H9 (cell line): ENCODE data around the gene TRHDE. TPM values are rescaled to one million over a fixed set of nuclear protein-coding genes. Genes with fewer than 3 reads are reported as not detected.

Experiments used
- DNase-seq: peaks from one replicate; pipeline ENCODE4 v3.0.0-alpha.2; 2017
- H2AFZ ChIP-seq: one replicate; pipeline ENCODE4 v1.6.1; 2013; ENCODE audit warnings: mild to moderate bottlenecking, low read length, control low read depth, moderate library complexity
- H2AK5ac ChIP-seq: 2 replicates; pipeline ENCODE4 v1.6.1; 2013; ENCODE audit warnings: low read length, control low read depth, mixed read lengths; ENCODE audit not compliant: insufficient read length
- H2BK120ac ChIP-seq: one replicate; pipeline ENCODE4 v1.6.1; 2013; ENCODE audit warnings: low read depth, mild to moderate bottlenecking, low read length, control low read depth, inconsistent platforms; ENCODE audit not compliant: poor library complexity, severe bottlenecking
- H2BK12ac ChIP-seq: 2 replicates; pipeline ENCODE4 v1.6.1; 2013; ENCODE audit warnings: low read length, control low read depth, mixed read lengths, low read depth; ENCODE audit not compliant: insufficient read length
- H2BK15ac ChIP-seq: 2 replicates; pipeline ENCODE4 v1.6.1; 2013; ENCODE audit warnings: low read depth, low read length, control low read depth
- H2BK20ac ChIP-seq: one replicate; pipeline ENCODE4 v1.6.1; 2013; ENCODE audit warnings: low read depth, mild to moderate bottlenecking, low read length, control low read depth, inconsistent platforms; ENCODE audit not compliant: poor library complexity, severe bottlenecking
- H2BK5ac ChIP-seq: 2 replicates; pipeline ENCODE4 v1.6.1; 2013; ENCODE audit warnings: low read length, control low read depth, mixed read lengths; ENCODE audit not compliant: insufficient read length
- H3K14ac ChIP-seq: 2 replicates; pipeline ENCODE4 v1.6.1; 2013; ENCODE audit warnings: low read length, control low read depth; ENCODE audit not compliant: insufficient read depth
- H3K18ac ChIP-seq: 2 replicates; pipeline ENCODE4 v1.6.1; 2013; ENCODE audit warnings: low read depth, mild to moderate bottlenecking, mixed read lengths, low read length, control low read depth; ENCODE audit not compliant: insufficient read length
- H3K23ac ChIP-seq: 2 replicates; pipeline ENCODE4 v1.6.1; 2013; ENCODE audit warnings: low read length, control low read depth, mixed read lengths, low read depth; ENCODE audit not compliant: insufficient read length
- H3K23me2 ChIP-seq: 2 replicates; pipeline ENCODE4 v1.6.1; 2013; ENCODE audit warnings: low read depth, mild to moderate bottlenecking, mixed read lengths, low read length, control low read depth; ENCODE audit not compliant: insufficient read length, poor library complexity, severe bottlenecking
- H3K27ac ChIP-seq: 2 replicates; pipeline ENCODE4 v1.5.1; 2013; ENCODE audit warnings: low read length, control low read depth, mixed read lengths, low read depth; ENCODE audit not compliant: insufficient read length
- H3K27me3 ChIP-seq: 2 replicates; pipeline ENCODE4 v1.6.1; 2013; ENCODE audit warnings: low read length, control low read depth, inconsistent platforms; ENCODE audit not compliant: insufficient read depth
- H3K4ac ChIP-seq: 2 replicates; pipeline ENCODE4 v1.6.1; 2013; ENCODE audit warnings: low read depth, mild to moderate bottlenecking, control low read depth, inconsistent platforms, low read length, moderate library complexity
- H3K4me1 ChIP-seq: 2 replicates; pipeline ENCODE4 v1.6.1; 2013; ENCODE audit warnings: low read length, control low read depth, inconsistent platforms; ENCODE audit not compliant: insufficient read depth
- H3K4me2 ChIP-seq: 2 replicates; pipeline ENCODE4 v1.6.1; 2013; ENCODE audit warnings: low read length, control low read depth, mixed read lengths; ENCODE audit not compliant: insufficient read length, insufficient read depth
- H3K56ac ChIP-seq: 2 replicates; pipeline ENCODE4 v1.6.1; 2013; ENCODE audit warnings: low read depth, mild to moderate bottlenecking, mixed read lengths, low read length, control low read depth; ENCODE audit not compliant: insufficient read length
- H3K79me1 ChIP-seq: 2 replicates; pipeline ENCODE4 v1.6.1; 2013; ENCODE audit warnings: low read depth, mild to moderate bottlenecking, moderate library complexity, low read length, control low read depth, inconsistent platforms; ENCODE audit not compliant: insufficient read depth, poor library complexity, severe bottlenecking
- H3K79me2 ChIP-seq: 2 replicates; pipeline ENCODE4 v1.6.1; 2013; ENCODE audit warnings: low read length, control low read depth, inconsistent platforms; ENCODE audit not compliant: insufficient read depth
- H3K9ac ChIP-seq: 2 replicates; pipeline ENCODE4 v1.6.1; 2013; ENCODE audit warnings: low read length, control low read depth, mixed read lengths; ENCODE audit not compliant: insufficient read length; ENCODE audit errors: extremely low read depth
- H3K9me3 ChIP-seq: one replicate; pipeline ENCODE4 v1.6.1; 2013; ENCODE audit warnings: low read depth, low read length, inconsistent platforms; ENCODE audit not compliant: control insufficient read depth
- H3T11ph ChIP-seq: one replicate; pipeline ENCODE4 v1.6.1; 2013; ENCODE audit warnings: mild to moderate bottlenecking, low read length, control low read depth, inconsistent platforms
- H4K20me1 ChIP-seq: one replicate; pipeline ENCODE4 v1.6.1; 2013; ENCODE audit not compliant: control insufficient read depth, insufficient read length, insufficient read depth
- H4K5ac ChIP-seq: 2 replicates; pipeline ENCODE4 v1.6.1; 2013; ENCODE audit warnings: low read depth, mild to moderate bottlenecking, mixed read lengths, low read length, control low read depth; ENCODE audit not compliant: insufficient read length
- H4K8ac ChIP-seq: replicated peaks from 2 replicates; pipeline ENCODE4 v1.6.1; 2013; ENCODE audit warnings: low read length, control low read depth, mixed read lengths, low read depth; ENCODE audit not compliant: insufficient read length
- H4K91ac ChIP-seq: 2 replicates; pipeline ENCODE4 v1.6.1; 2013; ENCODE audit warnings: low read depth, mild to moderate bottlenecking, moderate library complexity, mixed read lengths, low read length, control low read depth; ENCODE audit not compliant: insufficient read length
- H3K27ac Mint-ChIP-seq, 3 experiments: 2 replicates in 2 of 3; 3 replicates in 1 of 3; pipeline ENCODE4 v1.8.0; 2020 to 2021; ENCODE audit warnings: mixed read lengths in 3 of 3, mild to moderate bottlenecking in 1 of 3, moderate library complexity in 1 of 3
- H3K27me3 Mint-ChIP-seq: 2 replicates; pipeline ENCODE4 v1.8.0; 2021; ENCODE audit warnings: low read depth, mild to moderate bottlenecking, moderate library complexity, mixed read lengths
- H3K36me3 Mint-ChIP-seq, 3 experiments: 2 replicates in 2 of 3; 3 replicates in 1 of 3; pipeline ENCODE4 v1.8.0; 2020 to 2021; ENCODE audit warnings: low read depth in 3 of 3, mixed read lengths in 3 of 3; ENCODE audit not compliant: insufficient read depth in 1 of 3
- H3K4me1 Mint-ChIP-seq, 2 experiments: 2 replicates each; pipeline ENCODE4 v1.8.0; 2020; ENCODE audit warnings: mixed read lengths in 2 of 2
- H3K4me3 Mint-ChIP-seq, 2 experiments: 2 replicates in 1 of 2; 3 replicates in 1 of 2; pipeline ENCODE4 v1.8.0; 2020 to 2021; ENCODE audit warnings: mild to moderate bottlenecking in 2 of 2, mixed read lengths in 2 of 2, moderate library complexity in 1 of 2
- H3K9me3 Mint-ChIP-seq, 2 experiments: 2 replicates in 1 of 2; 3 replicates in 1 of 2; pipeline ENCODE4 v1.8.0; 2020; ENCODE audit warnings: mild to moderate bottlenecking in 2 of 2, mixed read lengths in 2 of 2, moderate library complexity in 1 of 2
- WGBS: extraction: QIAGEN DNeasy Blood & Tissue Kit; methylation state at CpG from one replicate; pipeline ENCODE4 v1.1.7; 2013; ENCODE audit warnings: missing lambda C conversion rate, low lambda C conversion rate, mixed read lengths; ENCODE audit not compliant: insufficient read length; ENCODE audit errors: extremely low coverage; 5-methylcytosine and 5-hydroxymethylcytosine counted together
- total RNA-seq: library from RNA; stranded (reverse); gene quantifications from 2 replicates; pipeline ENCODE4 v1.2.1, GENCODE V29; 2021
- TF ChIP-seq, protein P1 (sequence below): fragments of 200-600 bp; sonication (generic); conservative IDR thresholded peaks from 3 replicates; pipeline ENCODE4 v1.8.0; 2021; ENCODE audit warnings: antibody characterized with exemption, mild to moderate bottlenecking

The TRHDE gene
- total RNA-seq, 1 experiment from 2014 or later: 1.0 TPM

- Histone ChIP-seq H3K23ac (no peak overlapping the region), H4K20me1 (peaks cover 4% of the 10 kb centered on the region), H3K79me2 (no peaks in the 10 kb centered on the region), H3K4ac (no peak overlapping the region), H3K79me1 (no peaks in the 10 kb centered on the region), H3K9me3 (no peaks in the 10 kb centered on the region), H3T11ph (no peak overlapping the region), H3K23me2 (peaks cover 22% of the 10 kb centered on the region), H2BK5ac (no peak overlapping the region), H4K91ac (no peak overlapping the region), H2BK15ac (no peak overlapping the region), H3K4me2 (peak overlapping the region; percentile 68), H3K4me1 (peaks cover 4% of the 10 kb centered on the region; the same call in 1 of the 2 replicates), H2AFZ (no peak overlapping the region), H4K5ac (no peak overlapping the region), H3K14ac (no peak overlapping the region), H3K27me3 (peaks cover 12% of the 10 kb centered on the region), H3K9ac (peak overlapping the region; percentile 16), H2BK12ac (no peak overlapping the region), H3K18ac (no peak overlapping the region), H3K27ac (no peak overlapping the region), H2BK120ac (no peak overlapping the region), H2BK20ac (no peak overlapping the region), H3K56ac (no peak overlapping the region), H2AK5ac (no peak overlapping the region), H4K8ac (no peak overlapping the region)
- TF ChIP-seq, protein P1, sequence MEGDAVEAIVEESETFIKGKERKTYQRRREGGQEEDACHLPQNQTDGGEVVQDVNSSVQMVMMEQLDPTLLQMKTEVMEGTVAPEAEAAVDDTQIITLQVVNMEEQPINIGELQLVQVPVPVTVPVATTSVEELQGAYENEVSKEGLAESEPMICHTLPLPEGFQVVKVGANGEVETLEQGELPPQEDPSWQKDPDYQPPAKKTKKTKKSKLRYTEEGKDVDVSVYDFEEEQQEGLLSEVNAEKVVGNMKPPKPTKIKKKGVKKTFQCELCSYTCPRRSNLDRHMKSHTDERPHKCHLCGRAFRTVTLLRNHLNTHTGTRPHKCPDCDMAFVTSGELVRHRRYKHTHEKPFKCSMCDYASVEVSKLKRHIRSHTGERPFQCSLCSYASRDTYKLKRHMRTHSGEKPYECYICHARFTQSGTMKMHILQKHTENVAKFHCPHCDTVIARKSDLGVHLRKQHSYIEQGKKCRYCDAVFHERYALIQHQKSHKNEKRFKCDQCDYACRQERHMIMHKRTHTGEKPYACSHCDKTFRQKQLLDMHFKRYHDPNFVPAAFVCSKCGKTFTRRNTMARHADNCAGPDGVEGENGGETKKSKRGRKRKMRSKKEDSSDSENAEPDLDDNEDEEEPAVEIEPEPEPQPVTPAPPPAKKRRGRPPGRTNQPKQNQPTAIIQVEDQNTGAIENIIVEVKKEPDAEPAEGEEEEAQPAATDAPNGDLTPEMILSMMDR: no peak
- no peak overlapping the region for H3K27ac Mint-ChIP-seq
- no CpG with 5 or more reads among the region's 6 CpGs for WGBS
- H3K9me3 Mint-ChIP-seq: no peaks in the 10 kb centered on the region; a peak in 1 of 5 replicates
- H3K27me3 Mint-ChIP-seq: peaks cover 57% of the 10 kb centered on the region
- H3K4me3 Mint-ChIP-seq: peak overlapping the region; percentile 80 to 92
- no peaks in the 10 kb centered on the region for H3K36me3 Mint-ChIP-seq
- peaks cover 18 to 29% of the 10 kb centered on the region in 2 experiments for H3K4me1 Mint-ChIP-seq
- DNase-seq: no peak
These were observed 1.2 kb upstream of the TRHDE start for GRCh38 chr12:72270961-72271360.
